Astrocyte of the spinal cord (primary cell): ENCODE data around the gene CRISPLD2.
A peak's percentile ranks its signal among the peaks of the same experiment; 100 is the strongest.

Experiments used
- DNase-seq: peaks from one replicate; pipeline ENCODE4 v3.0.0; 2011; ENCODE audit warnings: low read depth, low spot score
- H3K4me3 ChIP-seq: 2 replicates; pipeline ENCODE4 v1.5.1; 2011; ENCODE audit warnings: low read depth, mild to moderate bottlenecking, low read length, moderate library complexity
- CTCF ChIP-seq: IDR thresholded peaks from 2 replicates; pipeline ENCODE4 v1.5.1; 2012; ENCODE audit warnings: low read depth, mild to moderate bottlenecking, low read length, inconsistent platforms
- in situ Hi-C: cut with HindIII; loops from 2 replicates; pipeline ENCODE4 v1.10.0; 2017; ENCODE audit warnings: low sequenced_read_pairs

The CRISPLD2 gene

GRCh38 chr16:84918006-84918909 is 98.5 kb downstream of the CRISPLD2 start:
- in situ Hi-C loops: no loop called here
- DNase-seq: no peak
- TF ChIP-seq CTCF: no peak
- no peak overlapping the region for H3K4me3 ChIP-seq

- peak; percentile 34 for DNase-seq
- TF ChIP-seq CTCF: no peak
- in situ Hi-C loops: no loop called here
- H3K4me3 ChIP-seq: no peak overlapping the region
Observed at GRCh38 chr16:84919269-84919668, 99.5 kb downstream of the CRISPLD2 start.

GRCh38 chr16:84919708-84920107 is 99.9 kb downstream of the CRISPLD2 start:
- no peak for TF ChIP-seq CTCF
- in situ Hi-C loops: no loop called here
- no peak for DNase-seq
- H3K4me3 ChIP-seq: no peak overlapping the region

- no peak for DNase-seq
- TF ChIP-seq CTCF: no peak
- in situ Hi-C loops: no loop called here
- H3K4me3 ChIP-seq: no peak overlapping the region
Observed at GRCh38 chr16:84920333-84920732, 100.5 kb downstream of the CRISPLD2 start.

- no peak for DNase-seq
Observed at GRCh38 chr16:84922351-84923120, 102.8 kb downstream of the CRISPLD2 start.

More at GRCh38 chr16:84922351-84923120, 102.8 kb downstream of the CRISPLD2 start:
- H3K4me3 ChIP-seq: no peak overlapping the region
- in situ Hi-C loops: no loop called here
- TF ChIP-seq CTCF: no peak
